ENCODE results near the gene OAS3. TPM values are rescaled to one million over a fixed set of nuclear protein-coding genes. Genes with fewer than 3 reads are reported as not detected.
"Not testable (repeated sequence)": the region's sequence is repeated elsewhere in the genome, so short reads cannot be mapped to it uniquely, and the experiment has no call there.

The OAS3 gene, protein sequence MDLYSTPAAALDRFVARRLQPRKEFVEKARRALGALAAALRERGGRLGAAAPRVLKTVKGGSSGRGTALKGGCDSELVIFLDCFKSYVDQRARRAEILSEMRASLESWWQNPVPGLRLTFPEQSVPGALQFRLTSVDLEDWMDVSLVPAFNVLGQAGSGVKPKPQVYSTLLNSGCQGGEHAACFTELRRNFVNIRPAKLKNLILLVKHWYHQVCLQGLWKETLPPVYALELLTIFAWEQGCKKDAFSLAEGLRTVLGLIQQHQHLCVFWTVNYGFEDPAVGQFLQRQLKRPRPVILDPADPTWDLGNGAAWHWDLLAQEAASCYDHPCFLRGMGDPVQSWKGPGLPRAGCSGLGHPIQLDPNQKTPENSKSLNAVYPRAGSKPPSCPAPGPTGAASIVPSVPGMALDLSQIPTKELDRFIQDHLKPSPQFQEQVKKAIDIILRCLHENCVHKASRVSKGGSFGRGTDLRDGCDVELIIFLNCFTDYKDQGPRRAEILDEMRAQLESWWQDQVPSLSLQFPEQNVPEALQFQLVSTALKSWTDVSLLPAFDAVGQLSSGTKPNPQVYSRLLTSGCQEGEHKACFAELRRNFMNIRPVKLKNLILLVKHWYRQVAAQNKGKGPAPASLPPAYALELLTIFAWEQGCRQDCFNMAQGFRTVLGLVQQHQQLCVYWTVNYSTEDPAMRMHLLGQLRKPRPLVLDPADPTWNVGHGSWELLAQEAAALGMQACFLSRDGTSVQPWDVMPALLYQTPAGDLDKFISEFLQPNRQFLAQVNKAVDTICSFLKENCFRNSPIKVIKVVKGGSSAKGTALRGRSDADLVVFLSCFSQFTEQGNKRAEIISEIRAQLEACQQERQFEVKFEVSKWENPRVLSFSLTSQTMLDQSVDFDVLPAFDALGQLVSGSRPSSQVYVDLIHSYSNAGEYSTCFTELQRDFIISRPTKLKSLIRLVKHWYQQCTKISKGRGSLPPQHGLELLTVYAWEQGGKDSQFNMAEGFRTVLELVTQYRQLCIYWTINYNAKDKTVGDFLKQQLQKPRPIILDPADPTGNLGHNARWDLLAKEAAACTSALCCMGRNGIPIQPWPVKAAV
- 21.7 and 35.4 TPM in 2 replicates for total RNA-seq (2014; rRNA removed; shearing (Covaris generic))

DNA sequence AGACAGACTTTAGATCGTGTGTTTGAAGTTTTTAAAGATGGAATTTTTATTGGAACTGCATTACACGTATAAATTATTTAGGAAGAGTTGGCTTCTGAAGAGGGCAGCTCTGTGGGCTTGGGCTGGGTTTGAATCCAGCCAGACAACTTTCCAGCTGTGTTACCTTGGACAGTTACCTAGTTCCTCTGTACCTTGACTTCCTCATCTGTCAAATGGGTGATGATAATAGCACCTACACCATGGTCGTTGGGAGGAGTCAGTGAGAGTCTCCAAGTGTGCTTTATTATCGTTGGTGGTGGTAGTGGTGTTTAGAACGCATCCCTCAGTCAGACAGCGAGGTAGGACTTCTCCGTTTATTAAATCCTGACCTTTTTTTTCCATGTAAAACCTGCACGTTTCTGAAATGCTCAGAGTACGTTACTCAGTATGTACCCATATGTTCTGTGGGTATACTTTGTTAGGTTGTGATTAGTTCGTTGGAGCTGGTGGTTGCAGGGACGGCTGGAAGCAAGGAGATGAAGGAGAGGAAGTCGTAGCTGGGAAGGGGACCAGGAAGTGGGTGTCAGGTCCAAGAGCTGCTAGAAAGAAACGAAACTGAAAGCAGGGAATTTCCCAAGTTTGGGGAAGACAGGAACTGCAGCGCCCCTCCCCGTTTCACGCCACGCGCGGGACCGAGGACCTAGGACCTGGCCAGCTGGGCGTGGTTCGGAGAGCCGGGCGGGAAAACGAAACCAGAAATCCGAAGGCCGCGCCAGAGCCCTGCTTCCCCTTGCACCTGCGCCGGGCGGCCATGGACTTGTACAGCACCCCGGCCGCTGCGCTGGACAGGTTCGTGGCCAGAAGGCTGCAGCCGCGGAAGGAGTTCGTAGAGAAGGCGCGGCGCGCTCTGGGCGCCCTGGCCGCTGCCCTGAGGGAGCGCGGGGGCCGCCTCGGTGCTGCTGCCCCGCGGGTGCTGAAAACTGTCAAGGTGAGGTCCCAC lies at the start of gene OAS3:
Gene OAS3 (plus strand): TSS at position 734 of the 979 bp plus-strand sequence. CDS start 57 bp downstream, at position 791.
- DNase-seq (ENCODE audit: low read depth) = peak; percentile 95

GRCh38 chr12:112891093-112892024 lies 46.9 kb upstream of the OAS3 start:
- DNase-seq (ENCODE audit: low read depth) = no peak

DNA sequence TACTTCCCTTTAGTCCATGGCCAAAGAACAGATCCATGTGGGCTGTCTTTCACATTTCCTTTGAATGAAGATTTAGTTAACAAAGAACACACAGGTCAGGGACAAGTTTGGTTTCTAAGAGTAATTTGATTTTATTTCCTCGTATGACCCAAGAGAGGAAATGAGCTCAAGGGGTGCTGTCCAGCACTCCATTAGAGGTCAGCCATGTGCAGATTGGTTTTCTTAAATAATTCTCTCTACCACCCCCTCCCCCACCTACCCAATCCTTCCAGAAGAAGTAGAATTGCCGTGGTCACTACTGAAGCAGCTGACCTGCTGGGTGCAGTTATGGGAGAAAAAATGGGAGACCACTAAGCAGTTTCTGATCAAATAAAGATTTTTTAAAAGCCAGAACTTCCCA lies 45.4 kb upstream of the OAS3 start:
- DNase-seq (ENCODE audit: low read depth) = no peak

DNA sequence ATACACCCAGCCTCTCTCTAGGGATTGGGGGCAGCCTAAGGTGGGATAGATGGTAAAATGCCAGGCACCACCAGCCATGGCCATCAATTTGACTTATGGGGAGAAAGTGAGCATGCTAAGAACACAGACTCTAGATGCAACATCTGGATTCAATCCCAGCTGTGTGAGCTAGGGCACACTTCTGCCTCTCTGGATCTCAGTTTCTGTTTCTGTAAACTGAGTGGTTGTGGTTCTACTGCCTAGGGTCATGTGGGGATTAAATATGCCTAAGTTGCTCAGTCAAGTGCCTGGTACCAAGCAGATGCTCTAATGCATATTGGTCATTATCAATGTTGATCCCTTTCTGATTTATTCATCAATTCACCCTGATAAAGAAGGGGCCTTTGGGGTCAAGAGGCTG lies 44.1 kb upstream of the OAS3 start:
- DNase-seq (ENCODE audit: low read depth) = no peak

- DNase-seq (ENCODE audit: low read depth) = no peak
Measured at GRCh38 chr12:112898380-112898779, 39.9 kb upstream of the OAS3 start.

GRCh38 chr12:112900298-112901145 lies 37.8 kb upstream of the OAS3 start:
- DNase-seq (ENCODE audit: low read depth) = peak; percentile 44

DNA sequence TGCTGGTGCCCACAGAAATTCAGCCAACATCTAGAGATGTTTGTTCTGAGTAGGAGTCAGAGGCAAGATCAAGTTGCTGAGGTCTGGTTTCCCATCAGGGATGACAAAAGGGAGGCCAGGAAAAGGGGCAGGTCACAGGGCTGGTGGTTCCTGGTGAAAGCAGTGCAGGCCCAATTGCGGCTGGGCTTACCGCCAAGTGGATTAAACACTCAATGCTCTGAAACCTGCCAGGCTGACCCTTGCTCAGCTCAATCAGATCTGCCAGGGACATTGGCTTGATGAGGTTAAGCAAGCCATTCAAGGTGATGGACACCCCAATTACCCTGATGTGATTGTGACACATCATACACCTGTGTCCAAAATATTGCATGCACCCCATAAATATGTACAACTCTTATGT lies 37.0 kb upstream of the OAS3 start:
- DNase-seq (ENCODE audit: low read depth) = no peak

GRCh38 chr12:112904571-112904970 lies 33.7 kb upstream of the OAS3 start:
- DNase-seq (ENCODE audit: low read depth) = peak; percentile 43

DNA sequence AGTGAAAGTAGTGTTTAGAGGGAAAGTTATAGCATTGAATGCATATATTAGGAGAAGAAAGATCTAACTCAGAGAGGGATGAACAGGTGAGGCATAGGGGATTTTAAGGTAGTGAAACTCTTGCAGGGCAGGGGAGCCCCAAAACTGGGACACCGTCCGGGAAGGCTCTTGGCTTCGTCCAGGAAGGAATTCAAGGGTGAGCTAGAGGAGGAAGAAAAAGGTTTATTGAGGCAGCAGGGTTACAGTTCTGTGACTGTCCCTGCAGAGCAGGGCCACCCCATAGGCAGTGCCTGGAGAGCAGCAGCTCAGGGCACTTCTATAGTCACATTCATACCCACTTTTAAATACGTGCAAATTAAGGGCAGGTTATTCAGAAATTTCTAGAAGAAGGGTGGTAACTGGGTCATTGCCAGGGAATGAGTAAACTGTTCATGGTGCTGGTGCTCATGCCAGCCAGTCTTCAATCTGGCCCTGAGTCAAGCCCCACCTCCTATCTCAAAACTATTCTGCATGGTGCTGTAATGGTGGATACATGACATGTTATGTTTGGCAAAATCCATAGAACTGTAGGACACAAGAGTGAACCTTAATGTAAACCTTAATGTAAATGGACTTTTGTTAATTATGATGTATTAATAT lies 32.7 kb upstream of the OAS3 start:
- DNase-seq (ENCODE audit: low read depth) = peak; percentile 25

DNA sequence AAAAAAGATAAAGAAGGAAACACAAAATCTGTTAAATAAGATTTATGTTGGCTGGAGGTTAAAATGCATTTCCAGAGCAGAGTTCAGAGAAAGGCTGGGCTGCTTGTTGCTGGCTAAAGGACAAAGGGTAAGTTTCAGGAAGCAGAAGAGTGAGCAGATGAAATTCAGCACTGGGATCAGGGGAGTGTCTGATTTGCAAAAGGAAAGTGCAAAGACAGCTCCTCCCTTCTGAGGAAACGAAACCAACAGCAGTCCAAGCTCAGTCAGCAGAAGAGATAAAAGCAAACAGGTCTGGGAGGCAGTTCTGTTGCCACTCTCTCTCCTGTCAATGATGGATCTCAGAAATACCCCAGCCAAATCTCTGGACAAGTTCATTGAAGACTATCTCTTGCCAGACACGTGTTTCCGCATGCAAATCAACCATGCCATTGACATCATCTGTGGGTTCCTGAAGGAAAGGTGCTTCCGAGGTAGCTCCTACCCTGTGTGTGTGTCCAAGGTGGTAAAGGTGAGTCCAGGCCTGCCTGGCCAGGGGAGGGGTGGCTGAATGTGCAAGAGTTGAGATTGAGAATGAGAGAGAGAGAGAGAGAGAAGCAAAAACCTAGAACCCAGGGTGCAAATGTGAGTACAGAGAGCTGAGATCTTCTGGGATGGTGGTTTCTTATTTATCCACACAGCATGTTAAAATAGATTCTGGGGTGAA lies 31.4 kb upstream of the OAS3 start, which contains the start of gene OAS1:
Gene OAS1 (plus strand): TSS at position 251 of the 703 bp plus-strand sequence. CDS start 78 bp downstream, at position 329.
- peak; percentile 66 for DNase-seq (ENCODE audit: low read depth)

DNA sequence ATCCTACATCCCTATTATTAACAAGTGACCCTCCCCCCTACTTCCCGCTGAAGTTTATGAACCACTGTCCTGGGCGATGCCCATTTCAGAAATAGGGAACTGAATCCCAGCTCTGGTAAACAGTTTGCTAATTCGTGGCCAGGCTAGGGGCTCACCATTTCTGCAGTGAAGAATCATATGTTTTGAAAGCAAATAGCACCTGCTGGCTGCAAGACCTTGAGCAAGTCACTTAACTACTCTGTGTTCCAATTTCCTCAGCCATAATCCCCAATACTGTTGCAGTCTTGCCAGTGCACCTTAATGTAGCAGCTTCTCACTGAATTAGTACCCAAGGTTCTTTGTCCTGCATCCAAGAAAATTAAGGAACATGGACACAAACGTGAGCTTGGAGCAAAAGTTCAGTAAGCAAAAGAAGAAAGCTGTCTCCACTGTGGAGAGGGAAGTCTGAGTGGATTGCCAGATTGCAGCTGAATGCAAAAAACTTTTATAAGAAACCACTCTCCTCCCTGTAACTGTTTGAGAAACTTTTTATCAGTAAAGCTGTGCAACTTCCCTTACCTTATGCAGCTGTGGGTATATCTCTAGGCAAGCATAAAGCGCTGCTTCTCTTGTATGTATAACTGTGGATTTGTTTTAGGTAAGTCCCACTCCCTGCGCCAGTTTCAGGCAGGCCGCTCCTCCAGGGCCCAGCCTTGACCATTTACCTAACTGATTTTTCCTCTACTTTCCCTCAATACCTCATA lies 30.7 kb upstream of the OAS3 start:
- DNase-seq (ENCODE audit: low read depth) = no peak

GRCh38 chr12:112908548-112908947 lies 29.7 kb upstream of the OAS3 start:
- DNase-seq (ENCODE audit: low read depth) = no peak

DNA sequence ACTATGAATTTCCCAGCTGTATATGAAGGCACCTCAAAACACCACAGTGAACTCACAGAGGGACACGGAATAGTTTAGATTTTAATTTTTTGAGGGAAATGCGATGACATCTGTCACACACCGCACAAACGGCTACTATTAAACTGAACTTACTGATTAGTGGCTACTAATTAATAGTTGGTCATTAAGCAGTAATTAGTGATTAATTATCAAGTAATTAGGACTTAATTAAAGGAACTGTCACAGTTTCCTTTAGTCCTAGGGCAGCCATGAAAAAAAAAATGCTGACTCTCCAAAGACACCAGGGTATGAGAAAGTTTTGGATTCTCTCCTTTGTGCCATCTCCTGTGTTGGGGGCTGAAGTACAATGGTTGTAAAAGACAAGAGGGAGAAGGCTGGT lies 28.6 kb upstream of the OAS3 start:
- DNase-seq (ENCODE audit: low read depth) = no peak

GRCh38 chr12:112913038-112913688 lies 25.1 kb upstream of the OAS3 start:
- DNase-seq (ENCODE audit: low read depth) = no peak

DNA sequence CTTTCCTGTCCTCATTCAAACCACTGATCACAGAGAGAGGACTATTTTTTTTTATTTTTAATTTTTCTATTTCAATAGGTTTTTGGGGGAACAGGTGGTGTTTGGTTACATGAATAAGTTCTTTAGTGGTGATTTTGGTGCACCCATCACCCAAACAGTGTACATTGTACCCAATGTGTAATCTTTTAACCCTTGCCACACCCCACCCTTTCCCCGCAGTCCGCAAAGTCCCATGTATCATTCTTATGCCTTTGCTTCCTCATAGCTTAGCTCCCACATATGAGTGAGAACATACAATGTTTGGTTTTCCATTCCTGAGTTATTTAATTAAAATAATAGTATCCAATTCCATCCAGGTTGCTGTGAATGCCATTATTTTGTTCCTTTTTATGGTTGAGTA lies 24.4 kb upstream of the OAS3 start:
- DNase-seq (ENCODE audit: low read depth) = not testable (repeated sequence)

GRCh38 chr12:112916270-112916669 lies 22.0 kb upstream of the OAS3 start:
- DNase-seq (ENCODE audit: low read depth) = no peak

Measured in Daoy (cell line).